CD4-positive, CD25-positive, alpha-beta regulatory T cell (primary cell): ENCODE data around the gene NXPH3. TPM values are rescaled to one million over a fixed set of nuclear protein-coding genes. Genes with fewer than 3 reads are reported as not detected.

ENCODE experiments used
- ATAC-seq, 2 donors: fragments of 150-1000 bp; cut with Tn5 transposase; one replicate each; pipeline ENCODE4 v1.10.0; 2021; ENCODE audit warnings: low read depth in 2 of 2, moderate number of reproducible peaks in 2 of 2, moderate library complexity in 1 of 2
- DNase-seq, 3 donors: peaks; one replicate each; pipeline versions ENCODE4 v3.0.0 to v3.0.0-alpha.2; 2012 to 2022; ENCODE audit warnings: mixed read lengths in 1 of 3
- H3K27ac ChIP-seq: one replicate; pipeline ENCODE4 v1.7.0; 2013; ENCODE audit warnings: mild to moderate bottlenecking, low read length; ENCODE audit not compliant: insufficient read depth, poor library complexity, severe bottlenecking
- H3K27me3 ChIP-seq: one replicate; pipeline ENCODE4 v1.7.0; 2013; ENCODE audit warnings: low read length; ENCODE audit not compliant: control insufficient read depth, insufficient read depth
- H3K36me3 ChIP-seq: one replicate; pipeline ENCODE4 v1.7.0; 2013; ENCODE audit warnings: mild to moderate bottlenecking, low read length, moderate library complexity; ENCODE audit not compliant: control insufficient read depth, insufficient read depth
- H3K4me1 ChIP-seq: 2 replicates; pipeline ENCODE4 v1.7.0; 2013; ENCODE audit warnings: mild to moderate bottlenecking, low read length; ENCODE audit not compliant: insufficient read depth, control insufficient read depth, poor library complexity, severe bottlenecking
- H3K4me3 ChIP-seq: one replicate; pipeline ENCODE4 v1.7.0; 2013; ENCODE audit warnings: low read depth, mild to moderate bottlenecking, low read length, moderate library complexity
- H3K9me3 ChIP-seq, 2 experiments: 1 replicate in 1 of 2; 2 replicates in 1 of 2; pipeline ENCODE4 v1.7.0; 2013; ENCODE audit warnings: low read length in 2 of 2, mild to moderate bottlenecking in 1 of 2, moderate library complexity in 1 of 2; ENCODE audit not compliant: control insufficient read depth in 2 of 2
- H3K27ac Mint-ChIP-seq, 3 donors: one replicate each; pipeline ENCODE4 v1.8.0; 2020 to 2022; ENCODE audit warnings: mild to moderate bottlenecking in 3 of 3, mixed read lengths in 3 of 3, moderate library complexity in 2 of 3
- H3K27me3 Mint-ChIP-seq: one replicate; pipeline ENCODE4 v1.8.0; 2022; ENCODE audit warnings: mild to moderate bottlenecking, mixed read lengths
- H3K36me3 Mint-ChIP-seq: one replicate; pipeline ENCODE4 v1.8.0; 2020; ENCODE audit warnings: mixed read lengths
- H3K4me1 Mint-ChIP-seq, 4 donors: one replicate each; pipeline ENCODE4 v1.8.0; 2020 to 2022; ENCODE audit warnings: mixed read lengths in 4 of 4, mild to moderate bottlenecking in 1 of 4
- H3K4me3 Mint-ChIP-seq, 4 donors: one replicate each; pipeline ENCODE4 v1.8.0; 2020 to 2022; ENCODE audit warnings: mild to moderate bottlenecking in 4 of 4, mixed read lengths in 4 of 4, moderate library complexity in 3 of 4
- H3K9me3 Mint-ChIP-seq, 7 donors: one replicate each; pipeline ENCODE4 v1.8.0; 2020 to 2022; ENCODE audit warnings: mixed read lengths in 7 of 7, mild to moderate bottlenecking in 3 of 7, moderate library complexity in 2 of 7
- polyA plus RNA-seq, 4 donors: library from polyadenylated mRNA; unstranded; fragments of 300-500 nt; fragmentation: Illumina TruSeq; gene quantifications; one replicate each; pipeline ENCODE4 v1.2.3, GENCODE V29; 2021
- total RNA-seq: library from RNA; stranded (reverse); gene quantifications from one replicate; pipeline ENCODE4 v1.2.3, GENCODE V29; 2022

NXPH3 gene
- total and polyA plus RNA-seq, 5 donors from 2014 or later, result not detected

- Mint-ChIP-seq H3K4me3 (no peak overlapping the region), H3K27ac (peak overlapping the region in 1 of 3 donors; percentile 94), H3K4me1 (peaks cover 0 to 6% (median 4%) of the 10 kb centered on the region in 4 donors), H3K36me3 (peaks cover 20% of the 10 kb centered on the region), H3K27me3 (peaks cover 4% of the 10 kb centered on the region), H3K9me3 (no peaks in the 10 kb centered on the region)
- DNase-seq (no peak), ATAC-seq (no peak)
- Histone ChIP-seq H3K4me3 (no peak overlapping the region), H3K27me3 (no peaks in the 10 kb centered on the region), H3K9me3 (no peaks in the 10 kb centered on the region), H3K4me1 (no peaks in the 10 kb centered on the region), H3K36me3 (peaks cover 25% of the 10 kb centered on the region), H3K27ac (no peak overlapping the region)
These were observed 16.6 kb downstream of the NXPH3 start for GRCh38 chr17:49592263-49592662.

GRCh38 chr17:49595328-49595727, 19.7 kb downstream of the NXPH3 start:
- Histone ChIP-seq H3K36me3 (peaks cover 55% of the 10 kb centered on the region), H3K4me1 (no peaks in the 10 kb centered on the region), H3K4me3 (no peak overlapping the region), H3K9me3 (no peaks in the 10 kb centered on the region), H3K27me3 (no peaks in the 10 kb centered on the region), H3K27ac (no peak overlapping the region)
- DNase-seq (no peak), ATAC-seq (no peak)
- Mint-ChIP-seq H3K4me1 (peaks cover 0 to 4% (median 2%) of the 10 kb centered on the region in 4 donors), H3K4me3 (no peak overlapping the region), H3K27me3 (no peaks in the 10 kb centered on the region), H3K36me3 (peaks cover 39% of the 10 kb centered on the region), H3K27ac (no peak overlapping the region), H3K9me3 (no peaks in the 10 kb centered on the region)

- Mint-ChIP-seq H3K36me3 (peaks cover 44% of the 10 kb centered on the region), H3K27ac (no peak overlapping the region), H3K27me3 (no peaks in the 10 kb centered on the region), H3K9me3 (no peaks in the 10 kb centered on the region), H3K4me3 (no peak overlapping the region), H3K4me1 (peaks cover 0 to 3% (median under 1%) of the 10 kb centered on the region in 4 donors)
- DNase-seq, result no peak
- ATAC-seq, result no peak
- Histone ChIP-seq H3K27ac (no peak overlapping the region), H3K4me1 (no peaks in the 10 kb centered on the region), H3K4me3 (no peak overlapping the region), H3K36me3 (peaks cover 61% of the 10 kb centered on the region), H3K9me3 (no peaks in the 10 kb centered on the region), H3K27me3 (no peaks in the 10 kb centered on the region)
These were observed 20.3 kb downstream of the NXPH3 start for GRCh38 chr17:49595980-49596379.

GRCh38 chr17:49596613-49597244, 21.1 kb downstream of the NXPH3 start:
- H3K36me3 Mint-ChIP-seq, result peaks cover 51% of the 10 kb centered on the region
- no peak for DNase-seq
- H3K27me3 ChIP-seq, result no peaks in the 10 kb centered on the region
- H3K9me3 Mint-ChIP-seq, result no peaks in the 10 kb centered on the region
- no peaks in the 10 kb centered on the region for H3K27me3 Mint-ChIP-seq
- H3K4me3 Mint-ChIP-seq, result no peak overlapping the region
- H3K4me1 Mint-ChIP-seq, result peaks cover 0 to 3% (median under 1%) of the 10 kb centered on the region in 4 donors
- ATAC-seq, result no peak
- H3K36me3 ChIP-seq, result peaks cover 68% of the 10 kb centered on the region
- H3K27ac ChIP-seq, result no peak overlapping the region
- peak overlapping the region in 2 of 3 donors; percentile 20 to 39 for H3K27ac Mint-ChIP-seq
- H3K4me1 ChIP-seq, result no peaks in the 10 kb centered on the region
- no peaks in the 10 kb centered on the region for H3K9me3 ChIP-seq
- H3K4me3 ChIP-seq, result no peak overlapping the region

- H3K27ac Mint-ChIP-seq, result no peak overlapping the region
- no peak overlapping the region for H3K27ac ChIP-seq
- H3K4me3 ChIP-seq, result no peak overlapping the region
- no peaks in the 10 kb centered on the region for H3K27me3 ChIP-seq
- H3K4me3 Mint-ChIP-seq, result no peak overlapping the region
- no peaks in the 10 kb centered on the region for H3K4me1 ChIP-seq
- H3K36me3 ChIP-seq, result peaks cover 71% of the 10 kb centered on the region
- ATAC-seq (no peak), DNase-seq (no peak)
- no peaks in the 10 kb centered on the region for H3K27me3 Mint-ChIP-seq
- peaks cover 52% of the 10 kb centered on the region for H3K36me3 Mint-ChIP-seq
- peaks cover 0 to 3% (median under 1%) of the 10 kb centered on the region in 4 donors for H3K4me1 Mint-ChIP-seq
- H3K9me3 Mint-ChIP-seq, result no peaks in the 10 kb centered on the region
- no peaks in the 10 kb centered on the region for H3K9me3 ChIP-seq
These were observed 21.8 kb downstream of the NXPH3 start for GRCh38 chr17:49597436-49597835.

- Histone ChIP-seq H3K27ac (no peak overlapping the region), H3K4me3 (no peak overlapping the region), H3K4me1 (no peaks in the 10 kb centered on the region), H3K27me3 (no peaks in the 10 kb centered on the region), H3K9me3 (no peaks in the 10 kb centered on the region), H3K36me3 (peaks cover 68% of the 10 kb centered on the region)
- DNase-seq (no peak), ATAC-seq (no peak)
- no peaks in the 10 kb centered on the region for H3K9me3 Mint-ChIP-seq
- peaks cover 0 to 2% (median under 1%) of the 10 kb centered on the region in 4 donors for H3K4me1 Mint-ChIP-seq
- no peak overlapping the region for H3K4me3 Mint-ChIP-seq
- H3K27ac Mint-ChIP-seq, result peak overlapping the region in 2 of 3 donors; percentile 21 to 52
- H3K36me3 Mint-ChIP-seq, result peaks cover 53% of the 10 kb centered on the region
- no peaks in the 10 kb centered on the region for H3K27me3 Mint-ChIP-seq
These were observed 22.4 kb downstream of the NXPH3 start for GRCh38 chr17:49597928-49598655.

- no peaks in the 10 kb centered on the region for H3K4me1 ChIP-seq
- H3K4me1 Mint-ChIP-seq, result peaks cover 0 to 4% (median under 1%) of the 10 kb centered on the region in 4 donors
- H3K36me3 Mint-ChIP-seq, result peaks cover 56% of the 10 kb centered on the region
- no peak overlapping the region for H3K4me3 Mint-ChIP-seq
- no peak overlapping the region for H3K27ac ChIP-seq
- no peak overlapping the region for H3K27ac Mint-ChIP-seq
- no peak for ATAC-seq
- no peaks in the 10 kb centered on the region for H3K27me3 Mint-ChIP-seq
- H3K9me3 ChIP-seq, result no peaks in the 10 kb centered on the region
- H3K36me3 ChIP-seq, result peaks cover 74% of the 10 kb centered on the region
- H3K4me3 ChIP-seq, result no peak overlapping the region
- H3K27me3 ChIP-seq, result no peaks in the 10 kb centered on the region
- H3K9me3 Mint-ChIP-seq, result no peaks in the 10 kb centered on the region
- no peak for DNase-seq
These were observed 23.2 kb downstream of the NXPH3 start for GRCh38 chr17:49598918-49599317.
